K562 (cell line): ENCODE results near the gene RNF227. TPM values are rescaled to one million over a fixed set of nuclear protein-coding genes. Genes with fewer than 3 reads are reported as not detected.
A peak's percentile ranks its signal among the peaks of the same experiment; 100 is the strongest.

ENCODE experiments used
- BRD4 ChIP-seq: fragments of 200-600 bp; sonication (generic); IDR thresholded peaks from 2 replicates; pipeline ENCODE4 v1.6.1; 2017; ENCODE audit warnings: inconsistent platforms
- C11orf30 ChIP-seq: fragments of 450-650 bp; IDR thresholded peaks from 2 replicates; pipeline ENCODE4 v1.6.1; 2016; ENCODE audit warnings: low read depth, mild to moderate bottlenecking
- CHD2 ChIP-seq: IDR thresholded peaks from 2 replicates; pipeline ENCODE4 v1.6.1; 2011; ENCODE audit warnings: low read depth, low read length
- CXXC5 ChIP-seq: fragments of 250-450 bp; sonication (Bioruptor Pico); IDR thresholded peaks from 2 replicates; pipeline ENCODE4 v1.8.0; 2022; ENCODE audit warnings: inconsistent platforms, mild to moderate bottlenecking, moderate library complexity
- JUNB ChIP-seq: fragments of 450-650 bp; formaldehyde crosslinking; conservative IDR thresholded peaks from 2 replicates; pipeline ENCODE4 v1.4.0; 2020; ENCODE audit warnings: mild to moderate bottlenecking
- MAFF ChIP-seq: IDR thresholded peaks from 2 replicates; pipeline ENCODE4 v1.6.1; 2012; ENCODE audit warnings: low read length, improper control_type of control experiment
- PPARD ChIP-seq: fragments of 250-450 bp; sonication (Bioruptor Pico); IDR thresholded peaks from 2 replicates; pipeline ENCODE4 v1.8.0; 2022; ENCODE audit warnings: inconsistent platforms, mild to moderate bottlenecking, moderate library complexity
- U2AF1 ChIP-seq: fragments of 200-400 bp; formaldehyde crosslinking; optimal IDR thresholded peaks from 2 replicates; pipeline ENCODE3; 2017; ENCODE audit warnings: mild to moderate bottlenecking, low read depth, low read length, moderate library complexity
- ZNF121 ChIP-seq: sonication (generic); formaldehyde crosslinking; conservative IDR thresholded peaks from 2 replicates; pipeline ENCODE4 v1.8.0; 2022; ENCODE audit warnings: missing genetic modification reagents
- ZNF133 ChIP-seq: fragments of 250-450 bp; sonication (Bioruptor Pico); IDR thresholded peaks from 2 replicates; pipeline ENCODE4 v1.4.0; 2020; ENCODE audit warnings: mild to moderate bottlenecking
- ZNF165 ChIP-seq: fragments of 250-450 bp; sonication (Bioruptor Pico); IDR thresholded peaks from 2 replicates; pipeline ENCODE4 v1.4.0; 2020; ENCODE audit warnings: borderline replicate concordance
- ZNF224 ChIP-seq: sonication (generic); formaldehyde crosslinking; IDR thresholded peaks from 2 replicates; pipeline ENCODE4 v1.8.0; 2022; ENCODE audit warnings: mild to moderate bottlenecking, missing genetic modification reagents
- ZNF311 ChIP-seq: fragments of 250-450 bp; sonication (Bioruptor Pico); IDR thresholded peaks from 2 replicates; pipeline ENCODE4 v1.4.0; 2020; ENCODE audit warnings: mild to moderate bottlenecking, moderate library complexity
- ZNF316 ChIP-seq: fragments of 450-650 bp; IDR thresholded peaks from 2 replicates; pipeline ENCODE4 v1.6.1; 2016
- ZNF354B ChIP-seq: fragments of 250-450 bp; sonication (Bioruptor Pico); IDR thresholded peaks from 2 replicates; pipeline ENCODE4 v1.4.0; 2020
- polyA plus RNA-seq, 8 experiments: library from polyadenylated mRNA; depleted of rRNA in 4 of 8; stranded (reverse) in 5 of 8; unstranded in 3 of 8; fragments of >200 nt; fragmentation: Nextera tagmentation in 2 of 8; fragmentation: Illumina TruSeq in 1 of 8; extraction: Ambion mirVana in 2 of 8; extraction: Trizol in 1 of 8; gene quantifications; 2 replicates each; pipeline versions ENCODE4 v1.2.1 to v1.2.3, GENCODE V29; 2011 to 2014; ENCODE audit warnings: inconsistent platforms in 1 of 8, missing spikeins in 1 of 8
- total RNA-seq, 7 experiments: library from RNA; depleted of rRNA in 6 of 7; stranded (reverse); fragments of >200 nt in 6 of 7; fragmentation: Illumina TruSeq in 2 of 7; extraction: Trizol in 2 of 7; gene quantifications; 2 replicates each; pipeline versions ENCODE4 v1.2.1 to v1.2.3, GENCODE V29; 2011 to 2021; ENCODE audit warnings: low replicate concordance in 1 of 7
- TF ChIP-seq, protein P1 (sequence below): IDR thresholded peaks from 2 replicates; pipeline ENCODE4 v1.6.1; 2011; ENCODE audit warnings: borderline replicate concordance, low read depth, mild to moderate bottlenecking, moderate library complexity, low read length; ENCODE audit not compliant: insufficient read depth, poor library complexity, severe bottlenecking
- TF ChIP-seq, protein P2 (sequence below): fragments of 450-650 bp; formaldehyde crosslinking; conservative IDR thresholded peaks from 2 replicates; pipeline ENCODE4 v1.4.0; 2022; ENCODE audit warnings: mild to moderate bottlenecking, missing genetic modification characterization
- TF ChIP-seq, protein P3 (sequence below): fragments of 450-650 bp; IDR thresholded peaks from one replicate; pipeline ENCODE4 v1.6.1; 2018; ENCODE audit warnings: mild to moderate bottlenecking, moderate library complexity; ENCODE audit not compliant: partially characterized antibody

RNF227 gene
- total and polyA plus RNA-seq, 9 of the 15 experiments (the other 6 are each of a cell fraction or from before 2014, with no cell fraction given): 1.1 to 6.7 (median 2.3) TPM

DNA sequence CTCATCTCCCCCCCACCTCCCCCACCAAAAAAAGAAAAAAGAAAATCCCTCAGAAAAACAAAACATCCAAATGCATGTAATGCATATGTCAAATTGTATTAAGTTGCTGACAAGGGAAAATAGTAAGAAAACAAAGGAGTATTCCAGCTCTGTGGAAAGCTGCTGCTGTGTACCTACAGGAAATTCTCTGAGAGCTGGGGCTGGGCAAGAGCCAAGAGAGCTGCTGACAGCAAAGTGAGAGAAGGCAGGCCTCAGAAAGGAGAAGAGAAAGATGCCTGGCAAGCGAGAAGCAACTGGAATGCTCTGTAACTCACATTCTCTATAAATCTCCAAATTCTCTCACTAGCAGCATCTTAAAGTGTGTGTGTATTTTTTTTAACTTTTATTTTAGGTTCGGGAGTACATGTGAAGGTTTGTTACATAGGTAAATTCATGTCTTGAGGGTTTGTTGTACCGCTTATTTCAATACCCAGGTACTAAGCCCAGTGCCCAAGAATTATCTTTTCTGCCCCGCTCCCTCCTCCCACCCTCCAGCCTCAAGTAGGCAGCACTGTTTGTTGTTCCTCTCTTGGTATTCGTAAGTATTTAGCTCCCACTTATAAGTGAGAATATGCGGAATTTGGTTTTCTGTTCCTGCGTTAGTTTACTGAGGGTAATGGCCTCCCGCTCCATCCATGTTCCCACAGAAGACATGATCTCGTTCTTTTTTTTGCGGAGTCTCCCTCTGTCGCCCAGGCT lies 40.3 kb upstream of the RNF227 start (continued):
- TF ChIP-seq, protein P1, sequence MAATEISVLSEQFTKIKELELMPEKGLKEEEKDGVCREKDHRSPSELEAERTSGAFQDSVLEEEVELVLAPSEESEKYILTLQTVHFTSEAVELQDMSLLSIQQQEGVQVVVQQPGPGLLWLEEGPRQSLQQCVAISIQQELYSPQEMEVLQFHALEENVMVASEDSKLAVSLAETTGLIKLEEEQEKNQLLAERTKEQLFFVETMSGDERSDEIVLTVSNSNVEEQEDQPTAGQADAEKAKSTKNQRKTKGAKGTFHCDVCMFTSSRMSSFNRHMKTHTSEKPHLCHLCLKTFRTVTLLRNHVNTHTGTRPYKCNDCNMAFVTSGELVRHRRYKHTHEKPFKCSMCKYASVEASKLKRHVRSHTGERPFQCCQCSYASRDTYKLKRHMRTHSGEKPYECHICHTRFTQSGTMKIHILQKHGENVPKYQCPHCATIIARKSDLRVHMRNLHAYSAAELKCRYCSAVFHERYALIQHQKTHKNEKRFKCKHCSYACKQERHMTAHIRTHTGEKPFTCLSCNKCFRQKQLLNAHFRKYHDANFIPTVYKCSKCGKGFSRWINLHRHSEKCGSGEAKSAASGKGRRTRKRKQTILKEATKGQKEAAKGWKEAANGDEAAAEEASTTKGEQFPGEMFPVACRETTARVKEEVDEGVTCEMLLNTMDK: no peak
- TF ChIP-seq JUNB (CRISPR knock-in tag): no peak
- TF ChIP-seq CXXC5 (CRISPR knock-in tag): no peak
- TF ChIP-seq MAFF: peak; percentile 11; the same call in 1 of the 2 replicates
- TF ChIP-seq, protein P2, sequence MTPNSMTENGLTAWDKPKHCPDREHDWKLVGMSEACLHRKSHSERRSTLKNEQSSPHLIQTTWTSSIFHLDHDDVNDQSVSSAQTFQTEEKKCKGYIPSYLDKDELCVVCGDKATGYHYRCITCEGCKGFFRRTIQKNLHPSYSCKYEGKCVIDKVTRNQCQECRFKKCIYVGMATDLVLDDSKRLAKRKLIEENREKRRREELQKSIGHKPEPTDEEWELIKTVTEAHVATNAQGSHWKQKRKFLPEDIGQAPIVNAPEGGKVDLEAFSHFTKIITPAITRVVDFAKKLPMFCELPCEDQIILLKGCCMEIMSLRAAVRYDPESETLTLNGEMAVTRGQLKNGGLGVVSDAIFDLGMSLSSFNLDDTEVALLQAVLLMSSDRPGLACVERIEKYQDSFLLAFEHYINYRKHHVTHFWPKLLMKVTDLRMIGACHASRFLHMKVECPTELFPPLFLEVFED (CRISPR knock-in tag): no peak
- no peak for TF ChIP-seq PPARD (CRISPR knock-in tag)
- TF ChIP-seq ZNF354B (CRISPR knock-in tag): no peak
- no peak for TF ChIP-seq ZNF133 (CRISPR knock-in tag)
- no peak for TF ChIP-seq U2AF1
- TF ChIP-seq, protein P3, sequence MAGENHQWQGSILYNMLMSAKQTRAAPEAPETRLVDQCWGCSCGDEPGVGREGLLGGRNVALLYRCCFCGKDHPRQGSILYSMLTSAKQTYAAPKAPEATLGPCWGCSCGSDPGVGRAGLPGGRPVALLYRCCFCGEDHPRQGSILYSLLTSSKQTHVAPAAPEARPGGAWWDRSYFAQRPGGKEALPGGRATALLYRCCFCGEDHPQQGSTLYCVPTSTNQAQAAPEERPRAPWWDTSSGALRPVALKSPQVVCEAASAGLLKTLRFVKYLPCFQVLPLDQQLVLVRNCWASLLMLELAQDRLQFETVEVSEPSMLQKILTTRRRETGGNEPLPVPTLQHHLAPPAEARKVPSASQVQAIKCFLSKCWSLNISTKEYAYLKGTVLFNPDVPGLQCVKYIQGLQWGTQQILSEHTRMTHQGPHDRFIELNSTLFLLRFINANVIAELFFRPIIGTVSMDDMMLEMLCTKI: no peak
- TF ChIP-seq ZNF121 (CRISPR knock-in tag): no peak
- TF ChIP-seq ZNF224 (CRISPR knock-in tag): no peak
- no peak for TF ChIP-seq ZNF311 (CRISPR knock-in tag)
- TF ChIP-seq C11orf30: 0 out of 2 replicates have a peak, but pooled peaks have one; percentile 19
- peak; percentile 59 for TF ChIP-seq ZNF316
- TF ChIP-seq BRD4: no peak
- TF ChIP-seq CHD2: no peak
- no peak for TF ChIP-seq ZNF165 (CRISPR knock-in tag)
